Mucosa of descending colon (tissue), 3 donors: Measurements from ENCODE around the gene FUOM. TPM values are rescaled to one million over a fixed set of nuclear protein-coding genes. Genes with fewer than 3 reads are reported as not detected.
A peak's percentile ranks its signal among the peaks of the same experiment; 100 is the strongest.

Experiments used
- ATAC-seq: fragments of 200-7000 bp; cut with Tn5 transposase; one replicate; pipeline ENCODE4 v1.9.1; 2020; ENCODE audit warnings: mild to moderate bottlenecking, moderate library complexity
- DNase-seq, 3 donors: peaks; one replicate each; pipeline ENCODE4 v3.0.0-alpha.2; 2020
- H3K36me3 ChIP-seq: fragments of 200-600 bp; one replicate; pipeline ENCODE4 v1.8.0; 2021; ENCODE audit warnings: low read depth, mild to moderate bottlenecking
- H3K4me1 ChIP-seq: fragments of 200-600 bp; one replicate; pipeline ENCODE4 v1.8.0; 2021; ENCODE audit warnings: low read depth, mild to moderate bottlenecking
- H3K4me3 ChIP-seq: fragments of 200-600 bp; one replicate; pipeline ENCODE4 v1.8.0; 2021; ENCODE audit warnings: mild to moderate bottlenecking
- H3K9me3 ChIP-seq: fragments of 200-600 bp; one replicate; pipeline ENCODE4 v1.8.0; 2021; ENCODE audit warnings: mild to moderate bottlenecking
- intact Hi-C, 2 donors: fragments of 100-400 bp; cut with DNase I in 1 of 2; cut with micrococcal nuclease in 1 of 2; formaldehyde crosslinking; loops; one replicate each; pipeline versions ENCODE4 v1.11.0 to v1.11.1; 2022; cut with DNase I, micrococcal nuclease
- total RNA-seq, 3 donors: library from RNA; stranded (reverse); fragmentation: NEBNext Ultra II Directional in 2 of 3; extraction: Animal tissue kit (Norgen Biotek cat#: 25700) in 2 of 3; gene quantifications; one replicate each; pipeline versions ENCODE4 v1.2.1 to v1.2.4, GENCODE V29; 2021 to 2023
- TF ChIP-seq, protein P1 (sequence below): fragments of 200-600 bp; IDR thresholded peaks from one replicate; pipeline ENCODE4 v1.8.0; 2022; ENCODE audit warnings: antibody characterized with exemption, mild to moderate bottlenecking
- donor health status: DM: no; HTN: no; CAD: no; lungs with moderate emphysema.
- donor health status: DM: no; HTN: no; CAD: no.
- donor health status: DM: no; HTN: yes; CAD: no.

FUOM gene
- total RNA-seq, 3 donors from 2014 or later: 13.5 to 22.2 (median 18.8) TPM

DNA sequence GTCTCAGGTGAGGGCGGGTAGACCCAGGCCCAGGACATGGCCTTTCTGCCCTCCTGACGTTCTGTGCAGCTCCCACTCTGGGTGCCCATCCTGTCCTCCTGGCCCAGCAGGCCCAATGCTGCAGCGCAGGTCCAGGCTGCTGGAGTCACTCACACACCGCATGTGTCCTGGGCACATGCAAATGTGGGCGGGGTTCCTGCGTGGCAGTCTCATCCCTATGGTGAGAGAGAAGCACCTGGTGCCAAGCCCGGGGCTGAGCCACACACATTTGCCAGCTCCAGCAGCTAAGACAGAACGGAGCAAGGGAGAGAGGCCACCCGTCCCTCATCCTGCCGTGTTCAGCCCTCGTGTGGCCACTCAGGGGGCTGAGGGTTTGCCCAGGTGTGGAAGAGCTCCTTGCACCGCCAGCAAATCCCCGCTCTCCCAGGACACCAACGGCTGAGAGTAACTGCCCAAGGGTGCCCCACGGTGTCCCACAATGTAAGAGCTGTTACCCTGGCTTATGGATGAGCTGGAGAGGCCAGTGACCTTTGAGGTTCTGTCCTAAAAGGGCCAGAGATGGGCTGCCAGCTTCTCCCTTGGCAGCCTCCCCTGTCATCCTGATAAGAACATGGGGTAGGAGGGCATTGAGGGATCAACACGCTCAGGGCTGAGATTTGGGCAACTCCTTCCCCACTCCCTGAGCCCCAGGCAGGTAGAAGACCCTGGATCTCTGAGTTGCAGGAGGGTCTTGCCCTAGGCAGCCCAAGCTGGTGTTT is 4.4 kb downstream of the FUOM start:
- no peak overlapping the region for H3K4me3 ChIP-seq
- peak in 1 of 3 donors; percentile 32 for DNase-seq
- H3K9me3 ChIP-seq: no peaks in the 10 kb centered on the region
- intact Hi-C loops: no loop called here
- ATAC-seq: no peak
- H3K36me3 ChIP-seq: no peaks in the 10 kb centered on the region
- TF ChIP-seq, protein P1, sequence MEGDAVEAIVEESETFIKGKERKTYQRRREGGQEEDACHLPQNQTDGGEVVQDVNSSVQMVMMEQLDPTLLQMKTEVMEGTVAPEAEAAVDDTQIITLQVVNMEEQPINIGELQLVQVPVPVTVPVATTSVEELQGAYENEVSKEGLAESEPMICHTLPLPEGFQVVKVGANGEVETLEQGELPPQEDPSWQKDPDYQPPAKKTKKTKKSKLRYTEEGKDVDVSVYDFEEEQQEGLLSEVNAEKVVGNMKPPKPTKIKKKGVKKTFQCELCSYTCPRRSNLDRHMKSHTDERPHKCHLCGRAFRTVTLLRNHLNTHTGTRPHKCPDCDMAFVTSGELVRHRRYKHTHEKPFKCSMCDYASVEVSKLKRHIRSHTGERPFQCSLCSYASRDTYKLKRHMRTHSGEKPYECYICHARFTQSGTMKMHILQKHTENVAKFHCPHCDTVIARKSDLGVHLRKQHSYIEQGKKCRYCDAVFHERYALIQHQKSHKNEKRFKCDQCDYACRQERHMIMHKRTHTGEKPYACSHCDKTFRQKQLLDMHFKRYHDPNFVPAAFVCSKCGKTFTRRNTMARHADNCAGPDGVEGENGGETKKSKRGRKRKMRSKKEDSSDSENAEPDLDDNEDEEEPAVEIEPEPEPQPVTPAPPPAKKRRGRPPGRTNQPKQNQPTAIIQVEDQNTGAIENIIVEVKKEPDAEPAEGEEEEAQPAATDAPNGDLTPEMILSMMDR: no peak
- peaks cover 9% of the 10 kb centered on the region for H3K4me1 ChIP-seq

DNA sequence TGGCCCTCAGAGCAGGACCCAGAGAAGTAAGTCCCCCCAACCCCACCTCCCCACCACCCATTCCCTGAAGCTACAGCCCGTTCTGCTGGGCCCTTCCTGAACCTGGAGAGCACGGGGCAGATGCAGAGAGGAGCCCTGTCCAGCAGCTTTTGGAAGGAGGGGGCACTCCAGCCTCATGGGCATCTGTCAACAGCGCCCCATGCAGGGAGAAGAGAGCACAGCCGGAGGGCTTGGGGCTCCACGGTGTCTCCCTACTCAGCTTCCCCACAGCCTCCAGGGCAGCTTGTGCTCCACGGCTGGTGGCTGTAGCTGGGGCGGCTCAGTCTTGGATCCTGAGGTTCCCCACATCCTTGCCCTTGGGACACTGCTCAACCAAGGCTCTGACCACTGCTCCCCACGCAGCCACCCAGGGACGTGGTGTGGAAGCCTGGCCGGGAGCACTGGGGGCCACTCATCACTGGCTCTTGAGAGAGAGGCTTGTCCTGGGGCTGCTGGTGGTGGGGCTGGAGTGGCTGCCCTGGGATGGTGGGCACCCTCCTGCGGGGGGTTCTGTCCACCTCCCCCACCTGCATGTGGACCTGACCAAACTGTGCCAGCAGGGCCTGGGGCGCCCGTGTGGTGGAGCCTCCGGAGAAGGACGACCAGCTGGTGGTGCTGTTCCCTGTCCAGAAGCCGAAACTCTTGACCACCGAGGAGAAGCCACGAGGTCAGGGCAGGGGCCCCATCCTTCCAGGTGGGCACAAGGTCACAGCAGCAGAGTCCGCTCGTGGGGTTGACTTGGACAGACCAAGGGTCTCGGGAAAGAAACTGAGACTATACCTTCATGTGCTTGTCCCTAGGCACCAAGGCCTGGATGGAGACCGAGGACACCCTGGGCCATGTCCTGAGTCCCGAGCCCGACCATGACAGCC is 6.2 kb downstream of the FUOM start:
- H3K4me1 ChIP-seq: peaks cover 6% of the 10 kb centered on the region
- intact Hi-C loops: no loop called here
- no peaks in the 10 kb centered on the region for H3K9me3 ChIP-seq
- no peaks in the 10 kb centered on the region for H3K36me3 ChIP-seq
- ATAC-seq: no peak
- TF ChIP-seq, protein P1: no peak
- no peak overlapping the region for H3K4me3 ChIP-seq
- peak in 1 of 3 donors; percentile 24 for DNase-seq

DNA sequence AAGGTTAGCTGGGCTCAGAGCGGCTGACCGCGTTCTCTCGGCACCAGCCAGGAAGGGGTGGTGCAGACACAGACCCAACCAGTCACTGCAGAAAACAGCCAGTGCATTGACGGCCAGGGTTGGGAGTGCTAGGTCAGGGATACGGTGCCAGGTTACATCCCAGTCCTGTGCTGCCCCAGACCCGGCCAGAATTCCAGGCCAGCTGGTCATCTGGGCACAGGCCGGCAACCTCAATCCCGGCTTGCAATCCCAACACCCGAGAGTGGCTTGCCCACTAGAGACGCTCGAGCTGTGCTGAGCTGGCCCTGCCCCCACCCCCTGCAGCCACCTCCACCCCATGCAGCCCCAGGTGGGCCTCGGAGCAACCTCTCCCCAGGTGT is 6.9 kb downstream of the FUOM start:
- Histone ChIP-seq H3K9me3 (no peaks in the 10 kb centered on the region), H3K4me3 (no peak overlapping the region), H3K36me3 (no peaks in the 10 kb centered on the region), H3K4me1 (peaks cover 7% of the 10 kb centered on the region)
- intact Hi-C loops: no loop called here
- ATAC-seq (no peak), DNase-seq (peak in 1 of 3 donors; percentile 22)
- TF ChIP-seq, protein P1: no peak

DNA sequence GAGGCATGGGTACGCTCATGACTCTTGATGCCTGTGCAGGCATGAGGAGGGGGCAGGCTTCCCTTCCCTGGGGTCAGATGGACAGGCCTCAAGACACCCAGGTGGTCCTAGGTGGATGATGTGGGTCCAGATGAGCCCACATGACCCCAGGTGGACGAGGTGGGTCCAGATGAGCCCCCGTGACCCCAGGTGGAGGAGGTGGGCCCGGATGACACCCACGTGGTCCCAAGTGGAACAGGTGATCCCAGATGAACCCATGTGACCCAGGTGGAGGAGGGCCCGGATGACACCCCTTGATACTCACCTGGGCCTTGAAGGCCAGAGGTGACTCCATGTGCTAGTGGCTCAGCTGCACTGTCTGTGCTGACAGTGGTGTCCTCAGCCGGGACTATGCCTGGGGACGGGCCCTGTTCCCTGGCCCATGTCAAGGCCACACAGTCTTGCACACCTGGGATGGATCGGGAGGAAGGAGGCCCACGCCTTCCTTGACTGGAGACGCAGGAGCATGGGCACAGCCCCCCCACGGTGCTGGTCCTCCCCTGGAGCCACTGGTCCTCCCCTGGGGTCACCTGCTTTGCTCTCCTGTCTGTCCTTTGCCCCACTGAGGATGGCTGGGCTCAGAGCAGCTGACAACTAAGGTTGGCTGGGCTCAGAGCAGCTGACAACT is 7.4 kb downstream of the FUOM start:
- Histone ChIP-seq H3K36me3 (no peaks in the 10 kb centered on the region), H3K4me3 (no peak overlapping the region), H3K4me1 (peaks cover 7% of the 10 kb centered on the region), H3K9me3 (no peaks in the 10 kb centered on the region)
- TF ChIP-seq, protein P1: no peak
- DNase-seq (peak in 1 of 3 donors; percentile 25), ATAC-seq (no peak)
- intact Hi-C loops: no loop called here

DNA sequence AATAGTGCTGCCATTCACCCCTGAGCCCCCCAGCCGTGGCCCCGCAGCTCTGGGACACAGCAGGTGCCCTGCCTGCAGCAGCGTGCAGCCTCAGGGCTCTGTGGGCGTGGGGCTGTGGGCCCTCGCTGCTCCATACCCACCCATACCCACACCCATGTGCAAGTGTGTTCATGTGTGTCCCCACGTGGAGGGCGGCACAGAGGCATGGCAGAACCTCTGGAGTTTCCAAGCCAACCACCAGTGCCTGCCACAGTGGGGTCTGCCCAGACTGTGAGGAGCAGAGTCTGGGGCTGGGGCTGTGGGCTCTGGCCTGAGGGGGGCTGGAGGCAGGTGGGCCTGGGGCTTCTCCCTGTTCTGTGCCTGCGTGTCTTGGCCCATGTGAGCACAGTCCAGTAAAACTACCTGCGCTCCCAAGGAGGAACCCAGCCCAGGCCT is 8.2 kb downstream of the FUOM start:
- DNase-seq: peak in 1 of 3 donors; percentile 28
- Histone ChIP-seq H3K4me3 (no peak overlapping the region), H3K4me1 (peaks cover 7% of the 10 kb centered on the region), H3K36me3 (no peaks in the 10 kb centered on the region), H3K9me3 (no peaks in the 10 kb centered on the region)
- TF ChIP-seq, protein P1: no peak
- ATAC-seq: no peak
- intact Hi-C loops: no loop called here
